DOHH2 (cell line): ENCODE measurements around the gene TRMT112.
A peak's percentile ranks its signal among the peaks of the same experiment; 100 is the strongest.

ENCODE experiments used
- CTCF ChIP-seq: fragments of 200-600 bp; sonication (generic); IDR thresholded peaks from one replicate; pipeline ENCODE4 v1.5.1; 2014; ENCODE audit warnings: antibody characterized with exemption, mild to moderate bottlenecking, low read depth, low read length; ENCODE audit not compliant: poor library complexity, severe bottlenecking
- EZH2phosphoT487 ChIP-seq: fragments of 200-600 bp; sonication (generic); IDR thresholded peaks from 2 replicates; pipeline ENCODE4 v1.6.1; 2017; ENCODE audit warnings: borderline replicate concordance, mild to moderate bottlenecking, antibody characterized with exemption, low read length, moderate library complexity, mixed read lengths

- TF ChIP-seq EZH2phosphoT487 (no peak), CTCF (peak; percentile 5)
These were observed 30.6 kb downstream of the TRMT112 start for GRCh38 chr11:64286801-64287159.
